ENCODE data around the gene TMC2.

Gene TMC2

GRCh38 chr20:2657241-2657640 lies 120.9 kb downstream of the TMC2 start:
- TF ChIP-seq, protein P1, sequence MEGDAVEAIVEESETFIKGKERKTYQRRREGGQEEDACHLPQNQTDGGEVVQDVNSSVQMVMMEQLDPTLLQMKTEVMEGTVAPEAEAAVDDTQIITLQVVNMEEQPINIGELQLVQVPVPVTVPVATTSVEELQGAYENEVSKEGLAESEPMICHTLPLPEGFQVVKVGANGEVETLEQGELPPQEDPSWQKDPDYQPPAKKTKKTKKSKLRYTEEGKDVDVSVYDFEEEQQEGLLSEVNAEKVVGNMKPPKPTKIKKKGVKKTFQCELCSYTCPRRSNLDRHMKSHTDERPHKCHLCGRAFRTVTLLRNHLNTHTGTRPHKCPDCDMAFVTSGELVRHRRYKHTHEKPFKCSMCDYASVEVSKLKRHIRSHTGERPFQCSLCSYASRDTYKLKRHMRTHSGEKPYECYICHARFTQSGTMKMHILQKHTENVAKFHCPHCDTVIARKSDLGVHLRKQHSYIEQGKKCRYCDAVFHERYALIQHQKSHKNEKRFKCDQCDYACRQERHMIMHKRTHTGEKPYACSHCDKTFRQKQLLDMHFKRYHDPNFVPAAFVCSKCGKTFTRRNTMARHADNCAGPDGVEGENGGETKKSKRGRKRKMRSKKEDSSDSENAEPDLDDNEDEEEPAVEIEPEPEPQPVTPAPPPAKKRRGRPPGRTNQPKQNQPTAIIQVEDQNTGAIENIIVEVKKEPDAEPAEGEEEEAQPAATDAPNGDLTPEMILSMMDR (IDR thresholded peaks at IDR 0.05; ENCODE audit: insufficient read depth, missing control alignments) = no peak
- no peak for FAIRE-seq
- no peak for DNase-seq (ENCODE audit: insufficient read length, low spot score)

GRCh38 chr20:2657674-2658073 lies 121.3 kb downstream of the TMC2 start:
- TF ChIP-seq, protein P1 (IDR thresholded peaks at IDR 0.05; ENCODE audit: insufficient read depth, missing control alignments) = no peak
- FAIRE-seq = no peak
- DNase-seq (ENCODE audit: insufficient read length, low spot score) = no peak

DNA sequence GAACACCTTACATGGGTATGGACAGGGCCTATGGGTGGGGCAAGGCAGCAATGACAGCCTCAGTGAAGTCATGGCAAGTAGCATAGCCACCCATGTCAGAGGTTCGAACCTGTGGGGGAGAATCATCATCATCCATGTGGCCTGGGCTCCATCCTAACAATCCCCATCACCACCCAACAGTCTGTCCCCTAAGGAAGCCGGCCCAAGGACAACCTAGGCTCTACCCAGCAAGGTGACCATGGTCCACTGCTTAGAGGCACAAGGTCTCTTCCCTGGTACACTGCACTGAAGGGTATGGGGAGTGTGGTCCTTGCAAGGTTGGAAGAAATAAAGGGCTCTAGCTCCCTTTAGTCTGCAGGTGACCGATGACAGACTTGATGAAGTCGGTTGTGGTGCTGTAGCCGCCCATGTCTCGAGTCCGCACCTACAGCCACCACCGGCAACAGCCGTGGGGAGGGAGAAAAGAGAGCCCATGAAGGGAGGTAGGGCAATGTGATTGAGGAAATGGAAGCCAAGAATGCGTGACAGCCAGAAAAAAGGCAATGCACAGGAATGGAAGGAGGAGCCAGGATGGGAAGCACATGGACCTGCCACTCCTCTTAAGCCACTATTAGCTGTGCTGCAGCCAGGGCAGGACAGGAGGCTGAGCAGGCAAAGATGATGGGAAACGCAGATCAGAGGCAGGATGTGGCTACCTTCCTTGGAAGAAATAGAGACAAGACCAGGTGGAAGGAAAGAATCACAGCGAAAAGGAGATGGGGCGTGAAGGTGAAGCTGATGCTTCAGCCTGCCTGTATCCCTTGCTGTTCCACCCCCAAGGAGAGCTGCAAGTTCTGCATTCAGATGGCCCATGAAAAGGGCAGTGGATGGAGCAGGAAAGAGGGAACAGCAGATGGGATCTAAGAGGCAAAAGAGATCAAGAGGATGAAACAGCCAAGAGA lies 122.3 kb downstream of the TMC2 start:
- no peak for FAIRE-seq
- TF ChIP-seq, protein P1 (IDR thresholded peaks at IDR 0.05; ENCODE audit: insufficient read depth, missing control alignments) = no peak
- no peak for DNase-seq (ENCODE audit: insufficient read length, low spot score)

DNA sequence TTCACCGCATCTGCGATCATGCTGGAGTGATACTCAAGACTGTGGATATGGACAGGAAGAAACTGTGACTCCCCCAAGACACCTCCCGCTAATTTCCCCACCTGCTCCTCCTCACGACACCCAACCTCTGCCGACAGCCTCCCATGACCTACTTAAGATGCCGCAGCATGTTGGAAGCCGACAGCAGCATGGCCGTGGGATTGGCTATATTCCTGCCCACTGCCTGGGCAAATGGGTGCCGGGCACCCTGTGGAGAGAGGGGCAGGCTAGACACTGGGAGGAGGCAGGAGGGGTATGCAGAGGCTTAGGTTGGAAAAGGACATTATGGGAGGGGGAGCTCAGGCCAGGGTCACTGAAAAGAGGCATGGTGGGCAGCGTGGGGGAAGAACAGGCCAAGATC lies 123.2 kb downstream of the TMC2 start:
- no peak for FAIRE-seq
- no peak for DNase-seq (ENCODE audit: insufficient read length, low spot score)
- TF ChIP-seq, protein P1 (IDR thresholded peaks at IDR 0.05; ENCODE audit: insufficient read depth, missing control alignments) = no peak

GRCh38 chr20:2663364-2663886 lies 127.1 kb downstream of the TMC2 start:
- TF ChIP-seq, protein P1 (IDR thresholded peaks at IDR 0.05; ENCODE audit: insufficient read depth, missing control alignments) = no peak

GRCh38 chr20:2663887-2664719 lies 127.7 kb downstream of the TMC2 start, which contains the start of gene IDH3B:
IDH3B (minus strand) TSS chr20:2664216; CDS start chr20:2664188, 28 bp downstream.
- TF ChIP-seq, protein P1 (IDR thresholded peaks at IDR 0.05; ENCODE audit: insufficient read depth, missing control alignments) = no peak
- DNase-seq (ENCODE audit: insufficient read length, low spot score) (peak; percentile 53), FAIRE-seq (no peak)

More at GRCh38 chr20:2663364-2663886, 127.1 kb downstream of the TMC2 start:
- FAIRE-seq (no peak), DNase-seq (ENCODE audit: insufficient read length, low spot score) (no peak)
